Astrocyte (in vitro differentiated cells and primary cell): ENCODE measurements around the gene TBC1D9B. TPM values are rescaled to one million over a fixed set of nuclear protein-coding genes. Genes with fewer than 3 reads are reported as not detected.
A peak's percentile ranks its signal among the peaks of the same experiment; 100 is the strongest.

ENCODE experiments used
- DNase-seq: peaks from one replicate; pipeline ENCODE4 v3.0.0-alpha.2; 2010; ENCODE audit warnings: low read depth
- FAIRE-seq: peaks from 2 replicates; lab custom pipeline; 2011; peaks lifted over from hg19 to GRCh38; lab: Jason Lieb, UNC
- H2AFZ ChIP-seq: 2 replicates; pipeline ENCODE4 v1.6.0; 2012; ENCODE audit warnings: low read depth, low read length, inconsistent platforms
- H3K27ac ChIP-seq: 2 replicates; pipeline ENCODE4 v1.5.1; 2011; ENCODE audit warnings: low read depth, low read length, inconsistent platforms
- H3K27me3 ChIP-seq: 2 replicates; pipeline ENCODE4 v1.6.0; 2011; ENCODE audit warnings: low read length, inconsistent platforms; ENCODE audit not compliant: insufficient read depth
- H3K36me3 ChIP-seq: 2 replicates; pipeline ENCODE4 v1.5.1; 2011; ENCODE audit warnings: low read length, inconsistent platforms; ENCODE audit not compliant: insufficient read depth
- H3K4me1 ChIP-seq: 2 replicates; pipeline ENCODE4 v1.5.1; 2011; ENCODE audit warnings: low read length, inconsistent platforms; ENCODE audit not compliant: insufficient read depth
- H3K4me2 ChIP-seq: 2 replicates; pipeline ENCODE4 v1.6.0; 2012; ENCODE audit warnings: low read length, inconsistent platforms
- H3K4me3 ChIP-seq: 2 replicates; pipeline ENCODE4 v1.5.1; 2011; ENCODE audit warnings: low read depth, mild to moderate bottlenecking, low read length, inconsistent platforms; ENCODE audit not compliant: insufficient read depth
- H3K79me2 ChIP-seq: 2 replicates; pipeline ENCODE4 v1.6.0; 2012; ENCODE audit warnings: mild to moderate bottlenecking, low read length, inconsistent platforms; ENCODE audit not compliant: insufficient read depth
- H3K9ac ChIP-seq: 2 replicates; pipeline ENCODE4 v1.6.0; 2012; ENCODE audit warnings: mild to moderate bottlenecking, low read length, inconsistent platforms
- H3K9me3 ChIP-seq: 2 replicates; pipeline ENCODE4 v1.5.1; 2012; ENCODE audit warnings: low read depth, mild to moderate bottlenecking, low read length, inconsistent platforms; ENCODE audit not compliant: insufficient read depth
- H4K20me1 ChIP-seq: 2 replicates; pipeline ENCODE4 v1.6.0; 2012; ENCODE audit warnings: low read length, inconsistent platforms; ENCODE audit not compliant: insufficient read depth
- H3K27ac Mint-ChIP-seq: one replicate; pipeline ENCODE4 v1.8.0; 2021; ENCODE audit warnings: mild to moderate bottlenecking, mixed read lengths; ENCODE audit not compliant: unreplicated experiment
- H3K27me3 Mint-ChIP-seq: one replicate; pipeline ENCODE4 v1.8.0; 2021; ENCODE audit warnings: low read depth, mixed read lengths; ENCODE audit not compliant: unreplicated experiment
- H3K36me3 Mint-ChIP-seq: one replicate; pipeline ENCODE4 v1.8.0; 2021; ENCODE audit warnings: low read depth, mixed read lengths; ENCODE audit not compliant: unreplicated experiment
- H3K4me1 Mint-ChIP-seq: one replicate; pipeline ENCODE4 v1.8.0; 2021; ENCODE audit warnings: low read depth, mixed read lengths; ENCODE audit not compliant: unreplicated experiment
- H3K4me3 Mint-ChIP-seq: one replicate; pipeline ENCODE4 v1.8.0; 2021; ENCODE audit warnings: mild to moderate bottlenecking, moderate library complexity, mixed read lengths; ENCODE audit not compliant: unreplicated experiment
- H3K9me3 Mint-ChIP-seq: one replicate; pipeline ENCODE4 v1.8.0; 2021; ENCODE audit warnings: mild to moderate bottlenecking, mixed read lengths; ENCODE audit not compliant: unreplicated experiment
- CTCF ChIP-seq: IDR thresholded peaks from 2 replicates; pipeline ENCODE4 v1.5.1; 2011; ENCODE audit warnings: low read depth, mild to moderate bottlenecking, inconsistent platforms, low read length, moderate library complexity; ENCODE audit not compliant: insufficient read depth
- EZH2 ChIP-seq: IDR thresholded peaks from 2 replicates; pipeline ENCODE4 v1.6.1; 2012; ENCODE audit warnings: mild to moderate bottlenecking, low read length, inconsistent platforms; ENCODE audit not compliant: insufficient read depth
- total RNA-seq: library from RNA; stranded (reverse); gene quantifications from 2 replicates; pipeline ENCODE4 v1.2.1, GENCODE V29; 2021

The TBC1D9B gene
- total RNA-seq, 1 donor from 2014 or later, result 89.9 TPM

GRCh38 chr5:179954434-179954833, 46.7 kb upstream of the TBC1D9B start:
- no peak overlapping the region for H3K27ac Mint-ChIP-seq
- Histone ChIP-seq H3K36me3 (no peaks in the 10 kb centered on the region), H3K27me3 (no peaks in the 10 kb centered on the region), H3K9ac (no peak overlapping the region), H3K4me2 (no peak overlapping the region), H3K9me3 (no peaks in the 10 kb centered on the region), H2AFZ (no peak overlapping the region), H3K4me3 (no peak overlapping the region), H3K79me2 (no peaks in the 10 kb centered on the region), H3K27ac (no peak overlapping the region), H4K20me1 (peaks cover 3% of the 10 kb centered on the region), H3K4me1 (no peaks in the 10 kb centered on the region)
- no peak overlapping the region for H3K4me3 Mint-ChIP-seq
- no peaks in the 10 kb centered on the region for H3K27me3 Mint-ChIP-seq
- peaks cover 4% of the 10 kb centered on the region for H3K9me3 Mint-ChIP-seq
- TF ChIP-seq EZH2 (no peak), CTCF (no peak)
- FAIRE-seq, result no peak
- peaks cover 21% of the 10 kb centered on the region for H3K36me3 Mint-ChIP-seq
- DNase-seq, result peak; percentile 4
- no peaks in the 10 kb centered on the region for H3K4me1 Mint-ChIP-seq

- DNase-seq, result no peak
- no peak for FAIRE-seq
- Histone ChIP-seq H3K9me3 (no peaks in the 10 kb centered on the region), H3K36me3 (no peaks in the 10 kb centered on the region), H3K27me3 (no peaks in the 10 kb centered on the region), H4K20me1 (peaks cover 3% of the 10 kb centered on the region), H3K4me1 (no peaks in the 10 kb centered on the region), H3K4me3 (no peak overlapping the region), H2AFZ (no peak overlapping the region), H3K4me2 (no peak overlapping the region), H3K27ac (no peak overlapping the region), H3K79me2 (no peaks in the 10 kb centered on the region), H3K9ac (no peak overlapping the region)
- H3K4me3 Mint-ChIP-seq, result no peak overlapping the region
- TF ChIP-seq EZH2 (no peak), CTCF (no peak)
- peaks cover 20% of the 10 kb centered on the region for H3K36me3 Mint-ChIP-seq
- H3K9me3 Mint-ChIP-seq, result peaks cover 4% of the 10 kb centered on the region
- no peaks in the 10 kb centered on the region for H3K4me1 Mint-ChIP-seq
- no peaks in the 10 kb centered on the region for H3K27me3 Mint-ChIP-seq
- no peak overlapping the region for H3K27ac Mint-ChIP-seq
Observed at GRCh38 chr5:179953987-179954386, 46.3 kb upstream of the TBC1D9B start.

- H3K9me3 Mint-ChIP-seq, result no peaks in the 10 kb centered on the region
- Histone ChIP-seq H3K27ac (no peak overlapping the region), H3K4me3 (no peak overlapping the region), H3K9me3 (no peaks in the 10 kb centered on the region), H4K20me1 (no peaks in the 10 kb centered on the region), H3K36me3 (no peaks in the 10 kb centered on the region), H3K4me1 (no peaks in the 10 kb centered on the region), H3K9ac (no peak overlapping the region), H3K27me3 (no peaks in the 10 kb centered on the region), H2AFZ (no peak overlapping the region), H3K4me2 (no peak overlapping the region), H3K79me2 (no peaks in the 10 kb centered on the region)
- H3K4me3 Mint-ChIP-seq, result no peak overlapping the region
- H3K27me3 Mint-ChIP-seq, result no peaks in the 10 kb centered on the region
- DNase-seq, result no peak
- no peak overlapping the region for H3K27ac Mint-ChIP-seq
- H3K36me3 Mint-ChIP-seq, result peaks cover 2% of the 10 kb centered on the region
- H3K4me1 Mint-ChIP-seq, result no peaks in the 10 kb centered on the region
- FAIRE-seq, result peak; percentile 23
- TF ChIP-seq CTCF, result no peak
- no peak for TF ChIP-seq EZH2
Observed at GRCh38 chr5:179936976-179937681, 29.4 kb upstream of the TBC1D9B start.
